ENCODE data around the gene OR4D11. TPM values are rescaled to one million over a fixed set of nuclear protein-coding genes. Genes with fewer than 3 reads are reported as not detected.
"Not testable (repeated sequence)": the region's sequence is repeated elsewhere in the genome, so short reads cannot be mapped to it uniquely, and the experiment has no call there.

OR4D11 gene
- total RNA-seq, 3 donors from 2014 or later = not detected

- DNase-seq = no peak
- no peak overlapping the region for H3K4me3 ChIP-seq
- H3K36me3 ChIP-seq (ENCODE audit: low read depth) = no peaks in the 10 kb centered on the region
- TF ChIP-seq CTCF (IDR thresholded peaks at IDR 0.05) = no peak
- H3K9me3 ChIP-seq = no peaks in the 10 kb centered on the region
- intact Hi-C loops (cut with DNase I, micrococcal nuclease) = no loop called here
- ATAC-seq = no peak
- no peaks in the 10 kb centered on the region for H3K4me1 ChIP-seq (ENCODE audit: low read depth)
These were observed 23.5 kb upstream of the OR4D11 start for GRCh38 chr11:59479906-59480305.

- H3K36me3 ChIP-seq (ENCODE audit: low read depth) = no peaks in the 10 kb centered on the region
- intact Hi-C loops (cut with DNase I, micrococcal nuclease) = no loop called here
These were observed 23.0 kb upstream of the OR4D11 start for GRCh38 chr11:59480359-59480758.

GRCh38 chr11:59501931-59502330, 1.4 kb upstream of the OR4D11 start:
- no peak for ATAC-seq
- Histone ChIP-seq H3K4me3 (no peak overlapping the region), H3K36me3 (ENCODE audit: low read depth) (no peaks in the 10 kb centered on the region), H3K9me3 (no peaks in the 10 kb centered on the region), H3K4me1 (ENCODE audit: low read depth) (no peaks in the 10 kb centered on the region)
- no peak for TF ChIP-seq CTCF (IDR thresholded peaks at IDR 0.05)
- DNase-seq = no peak
- intact Hi-C loops (cut with DNase I, micrococcal nuclease) = no loop called here

More at GRCh38 chr11:59480359-59480758, 23.0 kb upstream of the OR4D11 start:
- Histone ChIP-seq H3K9me3 (no peaks in the 10 kb centered on the region), H3K4me1 (ENCODE audit: low read depth) (no peaks in the 10 kb centered on the region), H3K4me3 (no peak overlapping the region)
- TF ChIP-seq CTCF (IDR thresholded peaks at IDR 0.05) = no peak
- DNase-seq (no peak), ATAC-seq (no peak)

GRCh38 chr11:59510941-59511589, 7.7 kb downstream of the OR4D11 start, which contains the start of gene OR4D9:
OR4D9 (plus strand) TSS chr11:59511539; CDS start chr11:59514913, 3,374 bp downstream.
- Histone ChIP-seq H3K4me3 (no peak within 1 kb of the TSS), H3K4me1 (ENCODE audit: low read depth) (no peaks in the 10 kb centered on the region), H3K9me3 (no peaks in the 10 kb centered on the region), H3K36me3 (ENCODE audit: low read depth) (no peaks in the 10 kb centered on the region)
- DNase-seq (no peak), ATAC-seq (no peak)
- TF ChIP-seq CTCF (IDR thresholded peaks at IDR 0.05) = no peak
- intact Hi-C loops (cut with DNase I, micrococcal nuclease) = no loop called here

GRCh38 chr11:59511675-59512074, 8.3 kb downstream of the OR4D11 start:
- Histone ChIP-seq H3K4me3 (no peak overlapping the region), H3K4me1 (ENCODE audit: low read depth) (no peaks in the 10 kb centered on the region), H3K36me3 (ENCODE audit: low read depth) (no peaks in the 10 kb centered on the region), H3K9me3 (no peaks in the 10 kb centered on the region)
- intact Hi-C loops (cut with DNase I, micrococcal nuclease) = no loop called here
- ATAC-seq (no peak), DNase-seq (no peak)
- no peak for TF ChIP-seq CTCF (IDR thresholded peaks at IDR 0.05)

GRCh38 chr11:59520139-59520538, 16.8 kb downstream of the OR4D11 start:
- ATAC-seq; DNase-seq; intact Hi-C loops (cut with DNase I, micrococcal nuclease); H3K4me3 ChIP-seq; H3K36me3 ChIP-seq (ENCODE audit: low read depth); H3K4me1 ChIP-seq (ENCODE audit: low read depth); H3K9me3 ChIP-seq: not testable (repeated sequence)

Data from mucosa of descending colon (tissue), 3 donors.